HEK293 (cell line): ENCODE results near the gene PTX4.

ENCODE experiments used
- ZBTB21 ChIP-seq: fragments of 450-650 bp; formaldehyde crosslinking; IDR thresholded peaks from 2 replicates; pipeline ENCODE4 v1.5.1; 2017; ENCODE audit warnings: missing biosample characterization, missing genetic modification characterization
- ZNF350 ChIP-seq: fragments of 450-650 bp; formaldehyde crosslinking; IDR thresholded peaks from 2 replicates; pipeline ENCODE4 v1.5.0; 2017; ENCODE audit warnings: missing biosample characterization, mild to moderate bottlenecking, missing genetic modification characterization
- ZNF561 ChIP-seq: fragments of 450-650 bp; IDR thresholded peaks from 2 replicates; pipeline ENCODE4 v1.5.1; 2018; ENCODE audit warnings: missing biosample characterization, missing genetic modification characterization, borderline replicate concordance
- TF ChIP-seq, protein P1 (sequence below): fragments of 450-650 bp; formaldehyde crosslinking; IDR thresholded peaks from 2 replicates; pipeline ENCODE4 v1.5.1; 2016; ENCODE audit warnings: missing biosample characterization, missing genetic modification characterization
- TF ChIP-seq, protein P2 (sequence below): fragments of 450-650 bp; formaldehyde crosslinking; IDR thresholded peaks from 2 replicates; pipeline ENCODE4 v1.5.1; 2016; ENCODE audit warnings: missing biosample characterization, missing genetic modification characterization
- TF ChIP-seq, protein P3 (sequence below): fragments of 450-650 bp; formaldehyde crosslinking; IDR thresholded peaks from 2 replicates; pipeline ENCODE4 v1.5.1; 2016; ENCODE audit warnings: missing biosample characterization, missing genetic modification characterization, low read depth
- TF ChIP-seq, protein P4 (sequence below): fragments of 450-650 bp; formaldehyde crosslinking; IDR thresholded peaks from 2 replicates; pipeline ENCODE4 v1.5.1; 2016; ENCODE audit warnings: missing biosample characterization, missing genetic modification characterization

DNA sequence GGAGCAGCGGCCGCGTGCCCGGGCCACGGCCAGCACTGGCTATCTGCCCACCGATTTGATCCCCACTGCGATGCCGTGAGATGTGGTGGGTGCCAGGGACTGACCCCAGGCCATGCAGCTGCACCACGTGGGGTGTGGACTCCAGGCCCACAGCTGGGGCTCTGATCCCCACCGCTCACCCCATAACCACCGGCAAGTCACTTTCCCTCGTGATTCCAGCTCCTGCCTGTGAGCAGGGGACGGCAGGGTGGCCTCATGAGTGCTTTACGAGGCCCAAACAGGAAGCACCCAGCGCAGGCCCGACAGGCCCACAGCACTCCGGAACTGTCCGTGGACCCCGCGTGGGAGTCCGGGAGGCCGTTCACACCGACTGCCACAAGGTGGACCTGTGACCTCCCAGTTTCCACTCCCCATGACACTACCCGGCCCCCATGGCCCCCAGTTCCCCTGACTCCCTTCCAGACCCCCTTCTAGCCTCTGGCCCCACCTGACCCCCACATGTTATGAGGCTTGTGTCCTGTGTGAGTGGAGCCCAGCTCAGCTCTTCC, 616 bp downstream of the PTX4 start:
- TF ChIP-seq, protein P1, sequence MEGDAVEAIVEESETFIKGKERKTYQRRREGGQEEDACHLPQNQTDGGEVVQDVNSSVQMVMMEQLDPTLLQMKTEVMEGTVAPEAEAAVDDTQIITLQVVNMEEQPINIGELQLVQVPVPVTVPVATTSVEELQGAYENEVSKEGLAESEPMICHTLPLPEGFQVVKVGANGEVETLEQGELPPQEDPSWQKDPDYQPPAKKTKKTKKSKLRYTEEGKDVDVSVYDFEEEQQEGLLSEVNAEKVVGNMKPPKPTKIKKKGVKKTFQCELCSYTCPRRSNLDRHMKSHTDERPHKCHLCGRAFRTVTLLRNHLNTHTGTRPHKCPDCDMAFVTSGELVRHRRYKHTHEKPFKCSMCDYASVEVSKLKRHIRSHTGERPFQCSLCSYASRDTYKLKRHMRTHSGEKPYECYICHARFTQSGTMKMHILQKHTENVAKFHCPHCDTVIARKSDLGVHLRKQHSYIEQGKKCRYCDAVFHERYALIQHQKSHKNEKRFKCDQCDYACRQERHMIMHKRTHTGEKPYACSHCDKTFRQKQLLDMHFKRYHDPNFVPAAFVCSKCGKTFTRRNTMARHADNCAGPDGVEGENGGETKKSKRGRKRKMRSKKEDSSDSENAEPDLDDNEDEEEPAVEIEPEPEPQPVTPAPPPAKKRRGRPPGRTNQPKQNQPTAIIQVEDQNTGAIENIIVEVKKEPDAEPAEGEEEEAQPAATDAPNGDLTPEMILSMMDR: no peak
- no peak for TF ChIP-seq ZBTB21
- TF ChIP-seq ZNF561 (tag by site-specific recombination): no peak
- TF ChIP-seq, protein P2, sequence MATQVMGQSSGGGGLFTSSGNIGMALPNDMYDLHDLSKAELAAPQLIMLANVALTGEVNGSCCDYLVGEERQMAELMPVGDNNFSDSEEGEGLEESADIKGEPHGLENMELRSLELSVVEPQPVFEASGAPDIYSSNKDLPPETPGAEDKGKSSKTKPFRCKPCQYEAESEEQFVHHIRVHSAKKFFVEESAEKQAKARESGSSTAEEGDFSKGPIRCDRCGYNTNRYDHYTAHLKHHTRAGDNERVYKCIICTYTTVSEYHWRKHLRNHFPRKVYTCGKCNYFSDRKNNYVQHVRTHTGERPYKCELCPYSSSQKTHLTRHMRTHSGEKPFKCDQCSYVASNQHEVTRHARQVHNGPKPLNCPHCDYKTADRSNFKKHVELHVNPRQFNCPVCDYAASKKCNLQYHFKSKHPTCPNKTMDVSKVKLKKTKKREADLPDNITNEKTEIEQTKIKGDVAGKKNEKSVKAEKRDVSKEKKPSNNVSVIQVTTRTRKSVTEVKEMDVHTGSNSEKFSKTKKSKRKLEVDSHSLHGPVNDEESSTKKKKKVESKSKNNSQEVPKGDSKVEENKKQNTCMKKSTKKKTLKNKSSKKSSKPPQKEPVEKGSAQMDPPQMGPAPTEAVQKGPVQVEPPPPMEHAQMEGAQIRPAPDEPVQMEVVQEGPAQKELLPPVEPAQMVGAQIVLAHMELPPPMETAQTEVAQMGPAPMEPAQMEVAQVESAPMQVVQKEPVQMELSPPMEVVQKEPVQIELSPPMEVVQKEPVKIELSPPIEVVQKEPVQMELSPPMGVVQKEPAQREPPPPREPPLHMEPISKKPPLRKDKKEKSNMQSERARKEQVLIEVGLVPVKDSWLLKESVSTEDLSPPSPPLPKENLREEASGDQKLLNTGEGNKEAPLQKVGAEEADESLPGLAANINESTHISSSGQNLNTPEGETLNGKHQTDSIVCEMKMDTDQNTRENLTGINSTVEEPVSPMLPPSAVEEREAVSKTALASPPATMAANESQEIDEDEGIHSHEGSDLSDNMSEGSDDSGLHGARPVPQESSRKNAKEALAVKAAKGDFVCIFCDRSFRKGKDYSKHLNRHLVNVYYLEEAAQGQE: no peak
- no peak for TF ChIP-seq ZNF350 (tag by site-specific recombination)
- TF ChIP-seq, protein P3, sequence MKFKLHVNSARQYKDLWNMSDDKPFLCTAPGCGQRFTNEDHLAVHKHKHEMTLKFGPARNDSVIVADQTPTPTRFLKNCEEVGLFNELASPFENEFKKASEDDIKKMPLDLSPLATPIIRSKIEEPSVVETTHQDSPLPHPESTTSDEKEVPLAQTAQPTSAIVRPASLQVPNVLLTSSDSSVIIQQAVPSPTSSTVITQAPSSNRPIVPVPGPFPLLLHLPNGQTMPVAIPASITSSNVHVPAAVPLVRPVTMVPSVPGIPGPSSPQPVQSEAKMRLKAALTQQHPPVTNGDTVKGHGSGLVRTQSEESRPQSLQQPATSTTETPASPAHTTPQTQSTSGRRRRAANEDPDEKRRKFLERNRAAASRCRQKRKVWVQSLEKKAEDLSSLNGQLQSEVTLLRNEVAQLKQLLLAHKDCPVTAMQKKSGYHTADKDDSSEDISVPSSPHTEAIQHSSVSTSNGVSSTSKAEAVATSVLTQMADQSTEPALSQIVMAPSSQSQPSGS: no peak
- TF ChIP-seq, protein P4, sequence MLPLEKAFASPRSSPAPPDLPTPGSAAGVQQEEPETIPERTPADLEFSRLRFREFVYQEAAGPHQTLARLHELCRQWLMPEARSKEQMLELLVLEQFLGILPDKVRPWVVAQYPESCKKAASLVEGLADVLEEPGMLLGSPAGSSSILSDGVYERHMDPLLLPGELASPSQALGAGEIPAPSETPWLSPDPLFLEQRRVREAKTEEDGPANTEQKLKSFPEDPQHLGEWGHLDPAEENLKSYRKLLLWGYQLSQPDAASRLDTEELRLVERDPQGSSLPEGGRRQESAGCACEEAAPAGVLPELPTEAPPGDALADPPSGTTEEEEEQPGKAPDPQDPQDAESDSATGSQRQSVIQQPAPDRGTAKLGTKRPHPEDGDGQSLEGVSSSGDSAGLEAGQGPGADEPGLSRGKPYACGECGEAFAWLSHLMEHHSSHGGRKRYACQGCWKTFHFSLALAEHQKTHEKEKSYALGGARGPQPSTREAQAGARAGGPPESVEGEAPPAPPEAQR (tag by site-specific recombination): no peak
